HG03135 (cell line): ENCODE results near the gene GPAT2.
A peak's percentile ranks its signal among the peaks of the same experiment; 100 is the strongest.
"Not testable (repeated sequence)": the region's sequence is repeated elsewhere in the genome, so short reads cannot be mapped to it uniquely, and the experiment has no call there.

Experiments
- ATAC-seq: cut with Tn5 transposase; IDR thresholded peaks from one replicate; pipeline ENCODE4 v1.9.1; 2021; ENCODE audit warnings: mild to moderate bottlenecking, moderate library complexity; ENCODE audit not compliant: unreplicated experiment

The GPAT2 gene

GRCh38 chr2:96023701-96024100 lies 11.0 kb downstream of the GPAT2 start:
- not testable (repeated sequence) for ATAC-seq

DNA sequence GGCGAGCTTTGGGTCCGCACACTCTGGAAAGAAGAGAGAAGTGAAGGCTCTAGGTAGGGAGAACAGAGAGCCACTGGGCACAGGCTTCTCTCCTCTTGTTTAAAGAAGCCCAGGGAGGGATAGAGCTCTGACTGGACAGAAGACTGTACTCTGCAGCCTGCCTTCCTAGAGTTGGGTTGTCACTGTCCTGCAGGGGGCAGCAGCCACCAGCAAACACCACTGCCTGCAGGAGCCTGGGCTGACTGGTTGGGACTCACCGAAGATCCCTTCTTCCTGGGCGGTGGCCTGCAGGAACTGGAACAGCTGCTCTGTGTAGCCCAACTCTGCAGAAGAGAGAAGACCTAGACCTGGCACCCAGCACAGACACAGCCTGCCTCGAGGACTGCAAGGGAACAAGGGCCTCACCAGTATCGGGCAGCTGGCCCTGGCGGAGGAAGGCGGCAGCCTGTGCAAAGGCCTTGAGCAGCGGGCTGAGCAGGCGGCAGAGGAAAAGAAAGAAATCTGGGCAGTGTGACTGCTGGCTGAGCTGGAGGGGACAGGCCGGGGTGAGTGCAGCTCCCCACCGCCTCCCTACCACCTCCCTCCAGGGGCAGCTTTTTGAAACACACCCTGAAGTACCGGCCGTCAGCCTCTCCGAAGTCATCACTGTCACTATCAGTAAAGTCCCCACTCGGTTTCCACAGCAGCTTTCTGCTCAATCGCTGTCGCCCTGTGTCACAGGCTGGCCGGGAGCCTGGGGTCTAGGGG lies 11.8 kb downstream of the GPAT2 start:
- ATAC-seq = peak; percentile 78

GRCh38 chr2:96022126-96022525 lies 12.6 kb downstream of the GPAT2 start:
- not testable (repeated sequence) for ATAC-seq

GRCh38 chr2:96021142-96021541 lies 13.6 kb downstream of the GPAT2 start:
- ATAC-seq = not testable (repeated sequence)

- not testable (repeated sequence) for ATAC-seq
Measured at GRCh38 chr2:96019909-96020590, 14.7 kb downstream of the GPAT2 start.

- ATAC-seq = not testable (repeated sequence)
Measured at GRCh38 chr2:96016321-96016720, 18.4 kb downstream of the GPAT2 start.

DNA sequence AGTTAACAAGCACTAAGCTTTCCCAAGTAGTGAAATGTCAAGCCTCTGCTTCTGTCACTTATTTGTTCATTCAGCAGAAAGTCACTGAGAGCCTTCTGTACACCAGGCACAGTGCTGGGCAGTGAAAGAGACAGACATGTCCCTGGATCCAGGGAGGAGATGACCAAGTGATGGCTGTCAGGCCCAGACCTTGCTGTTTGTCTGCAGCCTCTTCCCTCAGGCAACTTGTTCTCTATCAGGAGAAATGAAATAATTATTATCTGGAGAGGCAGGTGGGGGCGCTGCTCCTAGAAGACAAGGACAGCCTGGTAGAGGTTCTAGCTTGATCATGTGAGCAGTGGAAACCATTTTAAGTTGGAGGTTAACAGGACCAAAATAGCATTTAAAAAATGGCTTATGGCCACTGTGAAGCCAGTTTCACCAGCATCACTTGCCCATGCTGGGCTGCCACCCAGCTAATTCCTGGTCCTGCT lies 21.9 kb downstream of the GPAT2 start:
- ATAC-seq = not testable (repeated sequence)

GRCh38 chr2:96012086-96012791 lies 22.5 kb downstream of the GPAT2 start:
- ATAC-seq = not testable (repeated sequence)

- peak; percentile 12 for ATAC-seq
Measured at GRCh38 chr2:96011129-96011455, 23.6 kb downstream of the GPAT2 start.

DNA sequence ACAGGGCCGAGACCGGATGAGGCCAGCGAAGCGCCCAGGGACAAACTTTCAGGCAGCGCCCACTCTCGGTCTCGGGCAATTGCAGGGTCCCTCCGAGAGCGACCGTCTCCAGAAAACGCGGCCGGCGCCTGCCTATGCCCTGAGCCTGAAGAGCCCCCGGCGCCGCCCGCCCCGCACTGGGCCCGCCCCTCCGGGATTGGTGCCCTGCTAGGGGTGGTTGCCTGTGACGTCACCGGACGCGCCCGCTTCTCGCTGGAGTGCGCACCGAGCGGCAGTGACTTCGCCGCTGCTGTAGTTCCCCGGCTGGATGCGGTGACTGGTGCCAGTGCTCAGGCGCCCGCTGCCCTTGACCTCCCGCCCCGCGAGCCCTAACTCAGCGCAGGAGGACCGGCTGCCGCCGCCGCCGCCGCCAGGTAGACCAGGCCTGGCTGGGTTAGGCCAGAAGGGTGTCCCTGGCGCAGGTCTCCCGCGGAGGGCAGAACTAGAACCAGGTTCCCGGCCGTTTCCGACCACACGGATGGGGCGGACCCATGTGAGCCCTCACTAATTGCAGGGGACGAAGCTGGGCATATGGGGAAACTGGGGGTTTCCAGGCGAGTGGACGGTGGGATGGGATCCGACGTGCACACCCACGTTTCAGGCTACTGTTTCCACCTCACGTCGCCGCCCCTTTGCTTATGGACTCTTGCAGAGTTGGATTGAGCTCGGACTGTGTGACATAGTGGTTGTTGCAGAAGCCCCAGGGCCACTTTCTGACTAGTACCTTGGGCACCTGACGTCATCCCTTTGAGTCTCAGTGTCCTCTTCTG lies 24.2 kb downstream of the GPAT2 start:
- ATAC-seq = peak; percentile 97

DNA sequence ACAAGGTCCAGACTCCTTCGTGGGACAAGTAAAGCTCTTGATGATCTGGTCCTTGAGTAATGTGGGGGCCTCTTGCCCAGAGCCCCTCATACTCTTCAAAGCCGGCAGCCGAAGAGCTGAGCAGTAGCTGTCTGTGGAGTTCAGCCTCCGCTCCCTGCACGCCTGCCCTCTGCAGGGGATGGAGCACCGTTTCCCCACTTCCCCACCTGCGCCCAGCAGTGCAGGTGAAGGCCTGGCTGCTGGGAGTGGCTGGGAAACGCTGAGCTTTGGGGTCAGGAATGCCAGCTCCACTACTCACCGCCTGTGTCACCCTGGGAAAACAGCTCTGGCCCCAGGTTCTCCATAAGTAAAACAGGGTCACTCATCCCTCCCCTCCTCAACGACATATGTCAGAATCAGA lies 24.9 kb downstream of the GPAT2 start:
- peak; percentile 6 for ATAC-seq

DNA sequence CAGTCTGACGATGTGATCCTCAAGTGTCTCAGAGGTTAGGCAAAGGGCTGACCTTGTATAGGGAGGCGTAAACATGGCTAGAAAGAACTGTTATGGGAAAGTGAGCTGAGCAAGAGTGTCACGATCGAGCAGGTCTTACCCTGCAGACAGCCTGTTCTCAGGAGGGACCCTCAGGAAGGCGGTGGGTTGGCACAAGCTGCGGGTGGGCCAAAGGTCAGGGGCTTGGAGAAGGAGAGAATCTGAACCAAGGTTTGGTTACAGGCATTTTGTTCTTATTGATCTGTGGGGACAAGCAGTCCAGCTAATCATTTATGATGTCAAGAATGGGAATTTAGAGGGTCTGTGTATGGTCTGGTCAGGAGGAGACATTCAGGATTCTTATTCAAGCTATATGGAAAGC lies 26.7 kb downstream of the GPAT2 start:
- not testable (repeated sequence) for ATAC-seq

- not testable (repeated sequence) for ATAC-seq
Measured at GRCh38 chr2:96006248-96006647, 28.5 kb downstream of the GPAT2 start.

- ATAC-seq = peak; percentile 55
Measured at GRCh38 chr2:95992520-95993272, 42.0 kb downstream of the GPAT2 start.

DNA sequence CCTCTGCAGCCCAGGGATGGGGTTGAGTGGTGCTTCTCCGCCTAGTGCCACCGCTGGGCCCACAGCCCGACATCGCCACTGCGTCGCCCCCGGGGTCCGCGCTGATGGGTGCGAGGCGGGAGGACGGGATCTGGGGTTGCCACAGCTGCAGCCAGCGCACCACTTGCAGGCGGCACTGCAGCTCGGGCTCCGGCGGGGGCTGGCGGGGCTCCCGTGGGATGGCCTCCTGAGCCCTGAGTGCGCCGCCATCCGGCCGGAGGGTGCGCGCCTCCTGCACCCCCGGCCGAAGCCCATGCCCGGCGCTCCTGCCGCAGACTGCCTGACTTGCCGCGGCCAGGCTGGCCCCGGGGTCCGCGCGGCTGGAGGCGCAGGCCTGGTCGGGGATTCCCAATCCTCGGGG lies 42.6 kb downstream of the GPAT2 start:
- peak; percentile 55 for ATAC-seq

DNA sequence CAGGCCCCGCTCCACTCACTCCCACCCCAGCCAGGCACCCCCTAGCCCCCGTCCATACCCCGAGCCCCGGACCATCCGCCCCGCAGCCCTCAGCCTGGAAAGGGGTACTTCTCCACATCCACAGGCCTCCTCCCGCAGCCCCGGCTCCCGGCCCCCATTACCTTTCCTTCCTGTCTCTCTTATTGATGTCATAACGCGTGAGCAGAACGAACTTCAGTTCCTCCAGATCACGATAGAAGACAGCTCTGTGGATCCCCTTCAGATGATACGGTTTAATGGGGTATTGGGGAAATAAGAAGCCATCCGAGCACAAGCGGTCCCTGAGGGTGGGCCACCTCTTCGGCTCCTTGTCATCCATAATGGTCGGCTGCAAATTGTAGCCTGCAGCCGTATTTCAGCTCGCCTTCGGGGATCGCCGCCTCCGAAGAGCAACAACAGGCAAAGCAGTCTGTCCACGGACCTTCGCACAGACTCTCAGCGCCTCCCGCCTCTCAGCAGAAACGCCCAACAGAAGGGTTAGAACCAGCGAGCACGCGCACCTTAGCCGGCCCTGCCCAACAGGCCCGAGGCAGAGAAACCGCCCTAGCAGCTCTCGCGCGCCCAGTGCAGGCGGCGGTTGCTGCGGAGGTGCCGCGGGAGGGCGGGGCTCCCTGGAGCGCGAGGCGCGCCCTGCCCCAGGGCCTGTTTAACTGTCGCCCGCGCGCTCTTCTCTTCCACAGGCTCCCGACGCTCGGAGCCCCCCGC lies 43.2 kb downstream of the GPAT2 start, which contains the start of gene ANKRD36C:
TSS of gene ANKRD36C (minus strand) at position 474 of the 744 bp plus-strand sequence. CDS start at position 358, 116 bp downstream.
- peak; percentile 94 for ATAC-seq

GRCh38 chr2:95990884-95991283 lies 43.8 kb downstream of the GPAT2 start:
- ATAC-seq = not testable (repeated sequence)
